ENCODE data around the gene PRDM10. TPM values are rescaled to one million over a fixed set of nuclear protein-coding genes. Genes with fewer than 3 reads are reported as not detected.

The PRDM10 gene
- total RNA-seq, 1 experiment from 2014 or later: 18.9 TPM

GRCh38 chr11:129933262-129933661 is 69.4 kb downstream of the PRDM10 start:
- Mint-ChIP-seq H3K4me3 (no peak overlapping the region), H3K27ac (no peak overlapping the region), H3K27me3 (ENCODE audit: low read depth) (no peaks in the 10 kb centered on the region), H3K4me1 (peaks cover 41% of the 10 kb centered on the region), H3K9me3 (no peaks in the 10 kb centered on the region), H3K36me3 (peaks cover 41% of the 10 kb centered on the region)
- ChIA-PET CTCF (no interaction called here), POLR2A (no interaction called here)
- no peak for TF ChIP-seq ZBTB43 (CRISPR knock-in tag; IDR thresholded peaks at IDR 0.05)
- no peak for TF ChIP-seq E2F5 (CRISPR knock-in tag; IDR thresholded peaks at IDR 0.05)
- TF ChIP-seq ATF3 (CRISPR knock-in tag; conservative IDR thresholded peaks at IDR 0.05): no peak
- TF ChIP-seq MYBL2 (CRISPR knock-in tag; IDR thresholded peaks at IDR 0.05): no peak
- no peak for TF ChIP-seq CREB1 (CRISPR knock-in tag; IDR thresholded peaks at IDR 0.05)
- TF ChIP-seq TP53 (CRISPR knock-in tag; IDR thresholded peaks at IDR 0.05): no peak
- TF ChIP-seq ELF4 (CRISPR knock-in tag; IDR thresholded peaks at IDR 0.05; ENCODE audit: low read depth): no peak
- no peak for TF ChIP-seq USF2 (CRISPR knock-in tag; IDR thresholded peaks at IDR 0.05)
- no peak for TF ChIP-seq ZMAT4 (CRISPR knock-in tag; IDR thresholded peaks at IDR 0.05)
- no peak for TF ChIP-seq TEAD4 (CRISPR knock-in tag; IDR thresholded peaks at IDR 0.05)
- TF ChIP-seq HMGA2 (CRISPR knock-in tag; IDR thresholded peaks at IDR 0.05): no peak
- TF ChIP-seq ZNF281 (CRISPR knock-in tag; IDR thresholded peaks at IDR 0.05): no peak
- ATAC-seq (no peak), DNase-seq (ENCODE audit: low spot score) (no peak)

GRCh38 chr11:129932381-129933067 is 70.1 kb downstream of the PRDM10 start:
- ChIA-PET POLR2A (no interaction called here), CTCF (interaction anchor here (0.6 kb wide), 1 partner anchor 275 kb away, joined by 3 read pairs; no protein-coding TSS in a partner anchor)
- H3K4me1 Mint-ChIP-seq: peaks cover 34% of the 10 kb centered on the region
- H3K36me3 Mint-ChIP-seq: peaks cover 46% of the 10 kb centered on the region
- DNase-seq (ENCODE audit: low spot score) (no peak), ATAC-seq (no peak)
- H3K9me3 Mint-ChIP-seq: no peaks in the 10 kb centered on the region
- H3K27me3 Mint-ChIP-seq (ENCODE audit: low read depth): no peaks in the 10 kb centered on the region
- no peak overlapping the region for H3K4me3 Mint-ChIP-seq
- no peak overlapping the region for H3K27ac Mint-ChIP-seq
- TF ChIP-seq NFE2L1 (CRISPR knock-in tag; IDR thresholded peaks at IDR 0.05) (no peak), NR1H2 (CRISPR knock-in tag; IDR thresholded peaks at IDR 0.05) (no peak), SP1 (CRISPR knock-in tag; conservative IDR thresholded peaks at IDR 0.05) (no peak), USF1 (CRISPR knock-in tag; IDR thresholded peaks at IDR 0.05) (no peak), USF2 (CRISPR knock-in tag; IDR thresholded peaks at IDR 0.05) (no peak), ZNF219 (CRISPR knock-in tag; IDR thresholded peaks at IDR 0.05; ENCODE audit: borderline replicate concordance) (no peak), ZNF512 (CRISPR knock-in tag; IDR thresholded peaks at IDR 0.05; ENCODE audit: borderline replicate concordance) (no peak)
